AG10803 (cell line): Measurements from ENCODE around the gene PIP4K2A.

ENCODE experiments used
- DNase-seq: peaks from one replicate; pipeline ENCODE4 v3.0.0; 2010; ENCODE audit warnings: low read depth
- H3K4me3 ChIP-seq: 2 replicates; pipeline ENCODE4 v1.5.1; 2011; ENCODE audit warnings: mild to moderate bottlenecking, low read length, control low read depth
- CTCF ChIP-seq: conservative IDR thresholded peaks from 2 replicates; pipeline ENCODE4 v1.5.1; 2011; ENCODE audit warnings: mild to moderate bottlenecking, low read length, control low read depth, inconsistent platforms

Gene PIP4K2A

GRCh38 chr10:22634606-22635459 lies 79.5 kb downstream of the PIP4K2A start:
- no peak for DNase-seq
- H3K4me3 ChIP-seq, result no peak overlapping the region
- TF ChIP-seq CTCF, result no peak

- no peak for DNase-seq
- no peak for TF ChIP-seq CTCF
- H3K4me3 ChIP-seq, result no peak overlapping the region
Measured at GRCh38 chr10:22634093-22634492, 80.3 kb downstream of the PIP4K2A start.

GRCh38 chr10:22633528-22633927 lies 80.8 kb downstream of the PIP4K2A start:
- H3K4me3 ChIP-seq, result no peak overlapping the region
- no peak for DNase-seq
- no peak for TF ChIP-seq CTCF

GRCh38 chr10:22633106-22633505 lies 81.3 kb downstream of the PIP4K2A start:
- TF ChIP-seq CTCF, result no peak
- no peak for DNase-seq
- no peak overlapping the region for H3K4me3 ChIP-seq

GRCh38 chr10:22631646-22632278 lies 82.6 kb downstream of the PIP4K2A start:
- peak; percentile 13 for DNase-seq

GRCh38 chr10:22631185-22631584 lies 83.2 kb downstream of the PIP4K2A start:
- no peak overlapping the region for H3K4me3 ChIP-seq
- no peak for TF ChIP-seq CTCF

More at GRCh38 chr10:22631646-22632278, 82.6 kb downstream of the PIP4K2A start:
- no peak for TF ChIP-seq CTCF
- H3K4me3 ChIP-seq, result no peak overlapping the region

More at GRCh38 chr10:22631185-22631584, 83.2 kb downstream of the PIP4K2A start:
- DNase-seq, result no peak
